ENCODE data around the gene COL4A2. TPM values are rescaled to one million over a fixed set of nuclear protein-coding genes. Genes with fewer than 3 reads are reported as not detected.

Gene COL4A2
- total RNA-seq, 1 donor from 2014 or later: 7.6 TPM

- FAIRE-seq (no peak), DNase-seq (ENCODE audit: low read depth) (no peak)
- Histone ChIP-seq H3K36me3 (ENCODE audit: control insufficient read depth, insufficient read depth, low read length) (no peaks in the 10 kb centered on the region), H3K4me3 (ENCODE audit: low read depth, low read length) (no peak overlapping the region), H3K27me3 (ENCODE audit: control insufficient read depth, insufficient read depth, low read length) (no peaks in the 10 kb centered on the region)
- no peak for TF ChIP-seq CTCF (IDR thresholded peaks at IDR 0.05; ENCODE audit: insufficient read depth, low read length, severe bottlenecking)
Observed at GRCh38 chr13:110416131-110417025, 109.3 kb downstream of the COL4A2 start.

- DNase-seq (ENCODE audit: low read depth): no peak
Observed at GRCh38 chr13:110418944-110419343, 111.9 kb downstream of the COL4A2 start.

GRCh38 chr13:110419381-110419791 lies 112.3 kb downstream of the COL4A2 start:
- H3K36me3 ChIP-seq (ENCODE audit: control insufficient read depth, insufficient read depth, low read length): no peaks in the 10 kb centered on the region
- H3K27me3 ChIP-seq (ENCODE audit: control insufficient read depth, insufficient read depth, low read length): no peaks in the 10 kb centered on the region
- no peak for TF ChIP-seq CTCF (IDR thresholded peaks at IDR 0.05; ENCODE audit: insufficient read depth, low read length, severe bottlenecking)
- FAIRE-seq (no peak), DNase-seq (ENCODE audit: low read depth) (no peak)
- no peak overlapping the region for H3K4me3 ChIP-seq (ENCODE audit: low read depth, low read length)

More at GRCh38 chr13:110418944-110419343, 111.9 kb downstream of the COL4A2 start:
- FAIRE-seq: no peak
- Histone ChIP-seq H3K27me3 (ENCODE audit: control insufficient read depth, insufficient read depth, low read length) (no peaks in the 10 kb centered on the region), H3K4me3 (ENCODE audit: low read depth, low read length) (no peak overlapping the region), H3K36me3 (ENCODE audit: control insufficient read depth, insufficient read depth, low read length) (no peaks in the 10 kb centered on the region)
- no peak for TF ChIP-seq CTCF (IDR thresholded peaks at IDR 0.05; ENCODE audit: insufficient read depth, low read length, severe bottlenecking)

GRCh38 chr13:110419946-110420345 lies 112.9 kb downstream of the COL4A2 start:
- Histone ChIP-seq H3K36me3 (ENCODE audit: control insufficient read depth, insufficient read depth, low read length) (no peaks in the 10 kb centered on the region), H3K4me3 (ENCODE audit: low read depth, low read length) (no peak overlapping the region), H3K27me3 (ENCODE audit: control insufficient read depth, insufficient read depth, low read length) (no peaks in the 10 kb centered on the region)
- FAIRE-seq: no peak
- no peak for TF ChIP-seq CTCF (IDR thresholded peaks at IDR 0.05; ENCODE audit: insufficient read depth, low read length, severe bottlenecking)
- no peak for DNase-seq (ENCODE audit: low read depth)

- Histone ChIP-seq H3K36me3 (ENCODE audit: control insufficient read depth, insufficient read depth, low read length) (no peaks in the 10 kb centered on the region), H3K4me3 (ENCODE audit: low read depth, low read length) (no peak overlapping the region), H3K27me3 (ENCODE audit: control insufficient read depth, insufficient read depth, low read length) (no peaks in the 10 kb centered on the region)
- no peak for TF ChIP-seq CTCF (IDR thresholded peaks at IDR 0.05; ENCODE audit: insufficient read depth, low read length, severe bottlenecking)
- no peak for FAIRE-seq
- no peak for DNase-seq (ENCODE audit: low read depth)
Observed at GRCh38 chr13:110420626-110421025, 113.5 kb downstream of the COL4A2 start.
